HepG2 (cell line): ENCODE measurements around the gene ROBO3. TPM values are rescaled to one million over a fixed set of nuclear protein-coding genes. Genes with fewer than 3 reads are reported as not detected.

Experiments used
- ATAC-seq: fragments of 200-7000 bp; cut with Tn5 transposase; 3 replicates; pipeline ENCODE4 v1.9.1; 2020; ENCODE audit warnings: mild to moderate bottlenecking, moderate library complexity
- BruUV-seq: library from RNA; stranded (reverse); fragments of 400-500 nt; replicated peaks from 2 replicates; lab custom pipeline; 2021; lab: Mats Ljungman, UMichigan
- CTCF ChIA-PET: fragments of 300-600 bp; formaldehyde crosslinking; extraction: SDS; loops from one replicate; lab custom pipeline; 2021; ENCODE audit warnings: low total read pairs, inconsistent platforms, low intra/inter-chr PET ratio; lab: Yijun Ruan, JAX
- POLR2A ChIA-PET: fragments of 350-600 bp; sonication (Branson Sonifier 250); formaldehyde crosslinking; loops from one replicate; lab custom pipeline; 2020; ENCODE audit warnings: antibody characterized with exemption, inconsistent platforms; lab: Yijun Ruan, JAX
- DNase-seq: peaks from one replicate; pipeline ENCODE4 v3.0.0-alpha.2; 2015; ENCODE audit warnings: low spot score
- FAIRE-seq: peaks from 3 replicates; lab custom pipeline; 2011; peaks lifted over from hg19 to GRCh38; lab: Jason Lieb, UNC
- H2AFZ ChIP-seq: one replicate; pipeline ENCODE4 v1.6.1; 2011; ENCODE audit warnings: low read length, inconsistent platforms
- H3K27ac ChIP-seq: fragments of 300-600 bp; 3 replicates; pipeline ENCODE4 v1.8.0; 2011; ENCODE audit warnings: mixed run types, mild to moderate bottlenecking, mixed read lengths, low read length, inconsistent platforms; ENCODE audit not compliant: insufficient read depth; ENCODE audit errors: extremely low read length
- H3K27me3 ChIP-seq, 2 experiments: fragments of 200-600 bp in 1 of 2; 2 replicates in 1 of 2; 3 replicates in 1 of 2; pipeline versions ENCODE4 v1.6.0 to v1.8.0; 2011; ENCODE audit warnings: low read length in 2 of 2, mild to moderate bottlenecking in 2 of 2, moderate library complexity in 2 of 2, inconsistent platforms in 1 of 2; ENCODE audit not compliant: insufficient read depth in 2 of 2, control insufficient read depth in 1 of 2
- H3K36me3 ChIP-seq, 2 experiments: fragments of 200-600 bp in 1 of 2; replicated peaks in 1 of 2; 2 replicates in 1 of 2; 3 replicates in 1 of 2; pipeline versions ENCODE4 v1.5.1 to v1.8.0; 2011; ENCODE audit warnings: low read length in 2 of 2, inconsistent platforms in 1 of 2; ENCODE audit not compliant: insufficient read depth in 2 of 2, control insufficient read depth in 1 of 2
- H3K4me1 ChIP-seq: 2 replicates; pipeline ENCODE4 v1.5.1; 2012; ENCODE audit warnings: low read length, inconsistent platforms; ENCODE audit not compliant: insufficient read depth
- H3K4me2 ChIP-seq: 2 replicates; pipeline ENCODE4 v1.6.0; 2011; ENCODE audit warnings: low read depth, low read length, inconsistent platforms
- H3K4me3 ChIP-seq, 3 experiments: fragments of 200-600 bp in 1 of 3; sonication (generic), shearing (Covaris generic) in 1 of 3; replicated peaks in 1 of 3; 2 replicates each; pipeline ENCODE4 v1.5.1; 2011 to 2016; ENCODE audit warnings: low read length in 3 of 3, inconsistent platforms in 2 of 3, low read depth in 2 of 3, mild to moderate bottlenecking in 2 of 3, control low read depth in 1 of 3, mixed read lengths in 1 of 3; ENCODE audit not compliant: insufficient read depth in 1 of 3
- H3K79me2 ChIP-seq: one replicate; pipeline ENCODE4 v1.6.1; 2011; ENCODE audit warnings: low read length, inconsistent platforms; ENCODE audit not compliant: insufficient read depth
- H3K9ac ChIP-seq: 2 replicates; pipeline ENCODE4 v1.6.0; 2011; ENCODE audit warnings: mild to moderate bottlenecking, low read depth, low read length, inconsistent platforms; ENCODE audit not compliant: insufficient read depth
- H3K9me3 ChIP-seq: 2 replicates; pipeline ENCODE4 v1.5.1; 2012; ENCODE audit warnings: mild to moderate bottlenecking, low read length
- H4K20me1 ChIP-seq: 2 replicates; pipeline ENCODE4 v1.6.0; 2011; ENCODE audit warnings: inconsistent platforms, mild to moderate bottlenecking, low read length, moderate library complexity; ENCODE audit not compliant: insufficient read depth
- BRCA1 ChIP-seq: sonication (generic); formaldehyde crosslinking; IDR thresholded peaks from 2 replicates; pipeline ENCODE4 v1.4.0; 2020; ENCODE audit warnings: missing genetic modification reagents
- DZIP1 ChIP-seq: sonication (generic); formaldehyde crosslinking; IDR thresholded peaks from 2 replicates; pipeline ENCODE4 v1.5.0; 2020; ENCODE audit warnings: mild to moderate bottlenecking, missing genetic modification reagents
- GATA4 ChIP-seq: sonication (generic); IDR thresholded peaks from 2 replicates; pipeline ENCODE4 v1.6.1; 2016; ENCODE audit warnings: antibody characterized with exemption, low read depth, borderline replicate concordance
- KMT2B ChIP-seq: IDR thresholded peaks from 2 replicates; pipeline ENCODE4 v1.6.1; 2016; ENCODE audit warnings: missing genetic modification reagents, missing compliant biosample characterization
- NFAT5 ChIP-seq: sonication (generic); formaldehyde crosslinking; IDR thresholded peaks from 2 replicates; pipeline ENCODE4 v1.4.0; 2020; ENCODE audit warnings: missing genetic modification reagents
- PPARG ChIP-seq: conservative IDR thresholded peaks from 2 replicates; pipeline ENCODE4 v1.6.1; 2016; ENCODE audit warnings: missing biosample characterization, missing genetic modification reagents
- RNF2 ChIP-seq: fragments of 450-650 bp; conservative IDR thresholded peaks from 2 replicates; pipeline ENCODE4 v1.6.1; 2016; ENCODE audit warnings: low read depth
- STAT5B ChIP-seq: sonication (generic); formaldehyde crosslinking; IDR thresholded peaks from 2 replicates; pipeline ENCODE4 v1.4.0; 2020; ENCODE audit warnings: missing genetic modification reagents
- ZBTB14 ChIP-seq: sonication (generic); formaldehyde crosslinking; IDR thresholded peaks from 2 replicates; pipeline ENCODE4 v1.4.0; 2020; ENCODE audit warnings: missing genetic modification reagents
- ZBTB34 ChIP-seq: sonication (generic); formaldehyde crosslinking; IDR thresholded peaks from 2 replicates; pipeline ENCODE4 v1.8.0; 2022; ENCODE audit warnings: mild to moderate bottlenecking, missing genetic modification reagents
- ZNF354B ChIP-seq: sonication (generic); formaldehyde crosslinking; IDR thresholded peaks from 2 replicates; pipeline ENCODE4 v1.8.0; 2022; ENCODE audit warnings: mild to moderate bottlenecking, missing genetic modification reagents
- WGBS: methylation state at CpG from one replicate; pipeline ENCODE4 v1.1.6; 2017; ENCODE audit warnings: low lambda C conversion rate; 5-methylcytosine and 5-hydroxymethylcytosine counted together
- in situ Hi-C: cut with HindIII; loops from 2 replicates; pipeline ENCODE4 v1.10.0; 2017; ENCODE audit warnings: low pct_unique_long_range_greater_than_20kb; ENCODE audit not compliant: extremely low pct_ligation_motif_present
- intact Hi-C: fragments of 100-400 bp; cut with micrococcal nuclease; formaldehyde crosslinking; loops from one replicate; pipeline ENCODE4 v1.10.0; 2022; ENCODE audit not compliant: unreplicated experiment
- polyA plus RNA-seq, 8 experiments: library from polyadenylated mRNA; depleted of rRNA in 3 of 8; stranded (reverse) in 7 of 8; unstranded in 1 of 8; fragments of >200 nt; fragmentation: Illumina TruSeq in 4 of 8; extraction: Trizol in 4 of 8; gene quantifications; 2 replicates each; pipeline versions ENCODE4 v1.2.1 to v1.2.3, GENCODE V29; 2011 to 2016; ENCODE audit warnings: low read depth in 4 of 8, missing spikeins in 1 of 8, mixed read lengths in 1 of 8; ENCODE audit not compliant: insufficient read depth in 1 of 8
- total RNA-seq, 5 experiments: library from RNA; depleted of rRNA; stranded (reverse); fragments of >200 nt; fragmentation: Illumina TruSeq; extraction: Trizol; gene quantifications; 2 replicates each; pipeline ENCODE4 v1.2.3, GENCODE V29; 2016; ENCODE audit warnings: low read depth in 1 of 5

The ROBO3 gene
- total and polyA plus RNA-seq, 2 of the 13 experiments (the other 11 are each of a cell fraction or from before 2014, with no cell fraction given) = 0.07 to 2.4 TPM

- TF ChIP-seq NFAT5 (CRISPR knock-in tag) = no peak
- TF ChIP-seq, all 625 proteins: peak for 2
These were observed 26.2 kb downstream of the ROBO3 start (continued) for GRCh38 chr11:124891373-124891861.

GRCh38 chr11:124892146-124892545 is 26.9 kb downstream of the ROBO3 start:
- Histone ChIP-seq H3K27me3 (peaks cover 0 to 52% of the 10 kb centered on the region in 2 experiments; a peak in 4 of 5 replicates), H2AFZ (no peak overlapping the region), H3K4me3 (no peak overlapping the region), H4K20me1 (no peaks in the 10 kb centered on the region), H3K4me2 (no peak overlapping the region), H3K36me3 (no peaks in the 10 kb centered on the region), H3K9me3 (no peaks in the 10 kb centered on the region), H3K4me1 (peaks cover 29% of the 10 kb centered on the region), H3K9ac (no peak overlapping the region), H3K79me2 (no peaks in the 10 kb centered on the region), H3K27ac (no peak overlapping the region)
- intact Hi-C loops = no loop called here
- TF ChIP-seq RNF2 (no peak), KMT2B (CRISPR knock-in tag) (no peak), ZBTB14 (no peak), STAT5B (CRISPR knock-in tag) (no peak), GATA4 (no peak), ZBTB34 (CRISPR knock-in tag) (no peak), DZIP1 (CRISPR knock-in tag) (no peak), ZNF354B (CRISPR knock-in tag) (no peak), BRCA1 (CRISPR knock-in tag) (no peak), PPARG (CRISPR knock-in tag) (no peak)
- ATAC-seq (no peak), FAIRE-seq (no peak), DNase-seq (no peak)
- CTCF ChIA-PET = no interaction called here
- BruUV-seq = no TSS peak
- in situ Hi-C loops = no loop called here
- POLR2A ChIA-PET = no interaction called here
- 19% methylated on average over 1 of the region's 2 CpGs for WGBS
